ENCODE data around the gene NRIP3.
A peak's percentile ranks its signal among the peaks of the same experiment; 100 is the strongest.
"Not testable (repeated sequence)": the region's sequence is repeated elsewhere in the genome, so short reads cannot be mapped to it uniquely, and the experiment has no call there.

Gene NRIP3

DNA sequence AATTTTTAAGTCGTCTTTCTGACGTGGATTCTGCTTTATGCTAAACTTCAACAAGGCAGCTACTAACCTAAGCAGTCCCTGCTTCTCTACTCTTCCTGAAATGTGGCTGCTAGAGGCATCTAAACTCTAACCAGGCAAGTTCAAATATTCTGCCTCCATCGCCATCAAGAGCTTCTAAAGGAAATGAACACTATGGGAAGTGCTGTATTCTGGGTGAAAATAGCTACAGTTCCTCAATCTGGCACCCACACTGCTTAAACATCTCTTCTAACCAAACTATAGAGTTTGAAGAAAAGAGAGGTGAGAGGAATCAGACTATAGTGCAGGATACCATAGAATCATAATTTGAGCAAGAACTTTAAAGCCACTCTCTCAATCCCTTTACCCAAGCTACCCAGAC lies 6.3 kb downstream of the NRIP3 start:
- no peak for DNase-seq
- no peaks in the 10 kb centered on the region for H3K36me3 ChIP-seq (ENCODE audit: control insufficient read depth in 4 of 4, insufficient read depth in 4 of 4, low read length in 3 of 4)
- H3K27me3 ChIP-seq (replicated peaks in 2 of 5; ENCODE audit: control insufficient read depth in 4 of 5, insufficient read depth in 5 of 5, low read length in 4 of 5): peaks cover 0 to 17% (median 9%) of the 10 kb centered on the region in 5 experiments
- ChIA-PET POLR2A (no interaction called here), CTCF (interaction anchor here (0.9 to 1.5 kb wide), 5 partner anchors 10 to 38 kb away, joined by 3 to 5 read pairs (median 4); no protein-coding TSS in a partner anchor)
- WGBS (ENCODE audit: insufficient coverage): 93% methylated on average over 2 of the region's 3 CpGs
- peaks cover 0 to 18% (median 8%) of the 10 kb centered on the region in 4 experiments for H3K4me1 ChIP-seq (ENCODE audit: control extremely low read depth in 1 of 4, control insufficient read depth in 4 of 4, insufficient read depth in 4 of 4, low read length in 3 of 4)
- H3K4me3 ChIP-seq (ENCODE audit: control insufficient read depth in 1 of 7, extremely low read depth in 1 of 7, insufficient read depth in 4 of 7, low read depth in 2 of 7, low read length in 6 of 7): no peak overlapping the region
- H3K9me3 ChIP-seq (ENCODE audit: control extremely low read depth in 1 of 5, control insufficient read depth in 4 of 5, insufficient read depth in 2 of 5, low read depth in 1 of 5, low read length in 4 of 5): no peaks in the 10 kb centered on the region
- H3K27ac ChIP-seq (ENCODE audit: insufficient read depth in 1 of 2, low read depth in 1 of 2, low read length in 2 of 2, poor library complexity in 1 of 2, severe bottlenecking in 2 of 2): no peak overlapping the region

GRCh38 chr11:8989453-8989852 lies 14.3 kb downstream of the NRIP3 start:
- H3K27ac ChIP-seq (ENCODE audit: insufficient read depth in 1 of 2, low read depth in 1 of 2, low read length in 2 of 2, poor library complexity in 1 of 2, severe bottlenecking in 2 of 2): no peak overlapping the region
- H3K36me3 ChIP-seq (ENCODE audit: control insufficient read depth in 4 of 4, insufficient read depth in 4 of 4, low read length in 3 of 4): no peaks in the 10 kb centered on the region
- peaks cover 0 to 3% (median 0%) of the 10 kb centered on the region in 5 experiments for H3K27me3 ChIP-seq (replicated peaks in 2 of 5; ENCODE audit: control insufficient read depth in 4 of 5, insufficient read depth in 5 of 5, low read length in 4 of 5)
- peaks cover 0 to 10% (median 0%) of the 10 kb centered on the region in 4 experiments for H3K4me1 ChIP-seq (ENCODE audit: control extremely low read depth in 1 of 4, control insufficient read depth in 4 of 4, insufficient read depth in 4 of 4, low read length in 3 of 4)
- H3K9me3 ChIP-seq (ENCODE audit: control extremely low read depth in 1 of 5, control insufficient read depth in 4 of 5, insufficient read depth in 2 of 5, low read depth in 1 of 5, low read length in 4 of 5): no peaks in the 10 kb centered on the region
- WGBS (ENCODE audit: insufficient coverage): 80% methylated on average over 1 of the region's 1 CpG
- CTCF ChIA-PET: no interaction called here
- DNase-seq: no peak
- POLR2A ChIA-PET: no interaction called here
- no peak overlapping the region for H3K4me3 ChIP-seq (ENCODE audit: control insufficient read depth in 1 of 7, extremely low read depth in 1 of 7, insufficient read depth in 4 of 7, low read depth in 2 of 7, low read length in 6 of 7)

DNA sequence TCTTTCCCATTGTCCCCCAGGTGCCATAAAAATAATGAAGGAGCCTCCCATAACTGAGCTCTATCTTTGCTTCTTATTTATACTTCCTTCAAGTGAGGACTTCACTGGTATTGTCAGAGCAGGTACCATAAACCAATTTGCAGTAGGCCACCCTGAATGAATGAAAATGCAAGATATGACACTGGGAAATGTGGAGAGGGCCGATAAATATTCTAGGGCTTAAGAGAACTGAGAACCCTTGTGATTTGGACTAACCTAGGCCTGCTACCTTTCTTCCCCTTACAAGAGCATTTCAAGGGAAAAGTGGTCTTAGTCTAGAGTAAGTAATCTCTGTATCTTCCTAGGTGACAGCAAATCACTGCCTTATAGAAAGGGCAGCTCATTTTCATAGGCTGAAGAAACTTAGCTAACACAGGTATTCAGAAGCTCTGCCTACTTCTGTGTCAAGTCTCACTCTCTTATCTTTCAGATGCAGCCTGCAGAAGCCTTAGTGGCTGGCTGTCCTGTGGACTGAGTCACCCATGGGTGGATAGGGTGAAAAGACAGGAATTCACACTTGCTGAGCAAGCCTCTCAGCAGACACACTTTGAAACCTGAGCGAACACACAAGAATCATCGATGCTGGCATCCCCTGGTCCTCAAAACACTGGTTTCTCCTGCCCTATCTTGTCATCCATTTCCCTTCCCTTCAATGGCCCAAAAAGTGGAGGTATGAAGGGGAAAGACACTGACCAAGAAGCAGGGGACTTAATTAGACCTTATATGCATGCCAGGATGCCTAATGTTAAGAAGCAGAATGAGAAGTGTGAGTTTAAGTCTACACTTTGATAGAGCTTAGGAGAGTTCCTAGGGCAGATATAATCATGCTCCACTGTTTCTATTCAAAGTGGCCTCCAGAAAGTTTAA lies 15.2 kb downstream of the NRIP3 start:
- no peaks in the 10 kb centered on the region for H3K36me3 ChIP-seq (ENCODE audit: control insufficient read depth in 4 of 4, insufficient read depth in 4 of 4, low read length in 3 of 4)
- ChIA-PET POLR2A (interaction anchor here (0.6 kb wide), 1 partner anchor 13 kb away, joined by 4 read pairs; no protein-coding TSS in a partner anchor), CTCF (interaction anchor here (0.6 to 0.8 kb wide), 3 partner anchors 27 to 54 kb away, joined by 3 read pairs; no protein-coding TSS in a partner anchor)
- H3K27me3 ChIP-seq (replicated peaks in 2 of 5; ENCODE audit: control insufficient read depth in 4 of 5, insufficient read depth in 5 of 5, low read length in 4 of 5): no peaks in the 10 kb centered on the region
- no peaks in the 10 kb centered on the region for H3K9me3 ChIP-seq (ENCODE audit: control extremely low read depth in 1 of 5, control insufficient read depth in 4 of 5, insufficient read depth in 2 of 5, low read depth in 1 of 5, low read length in 4 of 5)
- no peak overlapping the region for H3K27ac ChIP-seq (ENCODE audit: insufficient read depth in 1 of 2, low read depth in 1 of 2, low read length in 2 of 2, poor library complexity in 1 of 2, severe bottlenecking in 2 of 2)
- peaks cover 0 to 10% (median 0%) of the 10 kb centered on the region in 4 experiments for H3K4me1 ChIP-seq (ENCODE audit: control extremely low read depth in 1 of 4, control insufficient read depth in 4 of 4, insufficient read depth in 4 of 4, low read length in 3 of 4)
- H3K4me3 ChIP-seq (ENCODE audit: control insufficient read depth in 1 of 7, extremely low read depth in 1 of 7, insufficient read depth in 4 of 7, low read depth in 2 of 7, low read length in 6 of 7): no peak overlapping the region
- 100% methylated on average over 2 of the region's 3 CpGs for WGBS (ENCODE audit: insufficient coverage)
- DNase-seq: peak in 2 of 3 donors; percentile 22 to 58

DNA sequence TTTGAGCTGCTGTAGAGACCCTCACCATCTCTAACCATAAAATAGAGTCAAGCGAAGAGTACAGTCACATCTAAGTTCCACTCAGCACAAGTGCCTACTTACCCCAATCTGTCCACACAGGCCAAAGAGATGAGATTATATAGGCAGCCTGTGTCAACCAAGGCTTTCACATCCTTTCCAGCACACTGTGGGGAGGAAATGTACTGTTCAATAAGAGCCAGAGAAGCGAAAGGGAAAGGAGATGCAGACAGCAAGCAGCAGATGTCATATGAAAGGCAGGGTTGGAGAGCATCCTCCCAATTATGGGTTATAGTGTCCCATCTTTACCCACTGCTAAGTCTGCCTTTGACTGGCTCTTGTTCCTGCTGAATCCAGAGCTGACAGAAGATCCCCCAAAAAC lies 16.4 kb downstream of the NRIP3 start:
- POLR2A ChIA-PET: no interaction called here
- Histone ChIP-seq H3K4me3 (ENCODE audit: control insufficient read depth in 1 of 7, extremely low read depth in 1 of 7, insufficient read depth in 4 of 7, low read depth in 2 of 7, low read length in 6 of 7) (no peak overlapping the region), H3K27ac (ENCODE audit: insufficient read depth in 1 of 2, low read depth in 1 of 2, low read length in 2 of 2, poor library complexity in 1 of 2, severe bottlenecking in 2 of 2) (no peak overlapping the region), H3K27me3 (replicated peaks in 2 of 5; ENCODE audit: control insufficient read depth in 4 of 5, insufficient read depth in 5 of 5, low read length in 4 of 5) (no peaks in the 10 kb centered on the region), H3K9me3 (ENCODE audit: control extremely low read depth in 1 of 5, control insufficient read depth in 4 of 5, insufficient read depth in 2 of 5, low read depth in 1 of 5, low read length in 4 of 5) (no peaks in the 10 kb centered on the region), H3K4me1 (ENCODE audit: control extremely low read depth in 1 of 4, control insufficient read depth in 4 of 4, insufficient read depth in 4 of 4, low read length in 3 of 4) (peaks cover 0 to 10% (median 0%) of the 10 kb centered on the region in 4 experiments), H3K36me3 (ENCODE audit: control insufficient read depth in 4 of 4, insufficient read depth in 4 of 4, low read length in 3 of 4) (no peaks in the 10 kb centered on the region)
- 100% methylated on average over 2 of the region's 2 CpGs for WGBS (ENCODE audit: insufficient coverage)
- CTCF ChIA-PET: interaction anchor here (0.9 to 1.6 kb wide), 3 partner anchors 7 to 19 kb away, joined by 3 to 5 read pairs (median 3); no protein-coding TSS in a partner anchor
- no peak for DNase-seq

- WGBS (ENCODE audit: insufficient coverage): 97% methylated on average over 6 of the region's 6 CpGs
- H3K27me3 ChIP-seq (replicated peaks in 2 of 5; ENCODE audit: control insufficient read depth in 4 of 5, insufficient read depth in 5 of 5, low read length in 4 of 5); DNase-seq; POLR2A ChIA-PET; H3K4me3 ChIP-seq (ENCODE audit: control insufficient read depth in 1 of 7, extremely low read depth in 1 of 7, insufficient read depth in 4 of 7, low read depth in 2 of 7, low read length in 6 of 7); H3K4me1 ChIP-seq (ENCODE audit: control extremely low read depth in 1 of 4, control insufficient read depth in 4 of 4, insufficient read depth in 4 of 4, low read length in 3 of 4); H3K9me3 ChIP-seq (ENCODE audit: control extremely low read depth in 1 of 5, control insufficient read depth in 4 of 5, insufficient read depth in 2 of 5, low read depth in 1 of 5, low read length in 4 of 5); H3K36me3 ChIP-seq (ENCODE audit: control insufficient read depth in 4 of 4, insufficient read depth in 4 of 4, low read length in 3 of 4); H3K27ac ChIP-seq (ENCODE audit: insufficient read depth in 1 of 2, low read depth in 1 of 2, low read length in 2 of 2, poor library complexity in 1 of 2, severe bottlenecking in 2 of 2): not testable (repeated sequence)
- CTCF ChIA-PET: interaction anchor here (0.9 to 1.6 kb wide), 3 partner anchors 8 to 19 kb away, joined by 3 to 5 read pairs (median 3); no protein-coding TSS in a partner anchor
Measured at GRCh38 chr11:8986772-8987171, 17.0 kb downstream of the NRIP3 start.

GRCh38 chr11:8985462-8985861 lies 18.3 kb downstream of the NRIP3 start:
- ChIA-PET POLR2A (no interaction called here), CTCF (interaction anchor here (1.7 kb wide), 1 partner anchor 151 kb away, joined by 6 read pairs; no protein-coding TSS in a partner anchor)
- Histone ChIP-seq H3K4me1 (ENCODE audit: control extremely low read depth in 1 of 4, control insufficient read depth in 4 of 4, insufficient read depth in 4 of 4, low read length in 3 of 4) (peaks cover 0 to 10% (median 0%) of the 10 kb centered on the region in 4 experiments), H3K36me3 (ENCODE audit: control insufficient read depth in 4 of 4, insufficient read depth in 4 of 4, low read length in 3 of 4) (no peaks in the 10 kb centered on the region), H3K27me3 (replicated peaks in 2 of 5; ENCODE audit: control insufficient read depth in 4 of 5, insufficient read depth in 5 of 5, low read length in 4 of 5) (no peaks in the 10 kb centered on the region), H3K9me3 (ENCODE audit: control extremely low read depth in 1 of 5, control insufficient read depth in 4 of 5, insufficient read depth in 2 of 5, low read depth in 1 of 5, low read length in 4 of 5) (no peaks in the 10 kb centered on the region), H3K4me3 (ENCODE audit: control insufficient read depth in 1 of 7, extremely low read depth in 1 of 7, insufficient read depth in 4 of 7, low read depth in 2 of 7, low read length in 6 of 7) (no peak overlapping the region), H3K27ac (ENCODE audit: insufficient read depth in 1 of 2, low read depth in 1 of 2, low read length in 2 of 2, poor library complexity in 1 of 2, severe bottlenecking in 2 of 2) (no peak overlapping the region)
- WGBS (ENCODE audit: insufficient coverage): 98% methylated on average over 5 of the region's 5 CpGs
- no peak for DNase-seq

- ChIA-PET CTCF (interaction anchor here (1.1 to 1.2 kb wide), 2 partner anchors 10 to 14 kb away, joined by 4 to 5 read pairs; no protein-coding TSS in a partner anchor), POLR2A (no interaction called here)
- WGBS (ENCODE audit: insufficient coverage): 100% methylated on average over 2 of the region's 2 CpGs
Measured at GRCh38 chr11:8983552-8983951, 20.2 kb downstream of the NRIP3 start.

More at GRCh38 chr11:8983552-8983951, 20.2 kb downstream of the NRIP3 start:
- Histone ChIP-seq H3K4me3 (ENCODE audit: control insufficient read depth in 1 of 7, extremely low read depth in 1 of 7, insufficient read depth in 4 of 7, low read depth in 2 of 7, low read length in 6 of 7) (no peak overlapping the region), H3K9me3 (ENCODE audit: control extremely low read depth in 1 of 5, control insufficient read depth in 4 of 5, insufficient read depth in 2 of 5, low read depth in 1 of 5, low read length in 4 of 5) (no peaks in the 10 kb centered on the region), H3K36me3 (ENCODE audit: control insufficient read depth in 4 of 4, insufficient read depth in 4 of 4, low read length in 3 of 4) (no peaks in the 10 kb centered on the region), H3K27me3 (replicated peaks in 2 of 5; ENCODE audit: control insufficient read depth in 4 of 5, insufficient read depth in 5 of 5, low read length in 4 of 5) (no peaks in the 10 kb centered on the region), H3K4me1 (ENCODE audit: control extremely low read depth in 1 of 4, control insufficient read depth in 4 of 4, insufficient read depth in 4 of 4, low read length in 3 of 4) (no peaks in the 10 kb centered on the region), H3K27ac (ENCODE audit: insufficient read depth in 1 of 2, low read depth in 1 of 2, low read length in 2 of 2, poor library complexity in 1 of 2, severe bottlenecking in 2 of 2) (no peak overlapping the region)
- DNase-seq: no peak

Measured in common myeloid progenitor, CD34-positive (primary cell).